ENCODE data around the gene PDE4D. TPM values are rescaled to one million over a fixed set of nuclear protein-coding genes. Genes with fewer than 3 reads are reported as not detected.

Gene PDE4D
- total RNA-seq, 1 experiment from 2014 or later: 3.3 TPM

GRCh38 chr5:59027145-59027907 is 866.2 kb downstream of the PDE4D start (continued):
- TF ChIP-seq MYBL2 (CRISPR knock-in tag; IDR thresholded peaks at IDR 0.05) (no peak), CDX4 (CRISPR knock-in tag; IDR thresholded peaks at IDR 0.05; ENCODE audit: borderline replicate concordance) (no peak), ARID4B (CRISPR knock-in tag; IDR thresholded peaks at IDR 0.05; ENCODE audit: borderline replicate concordance) (no peak)

- TF ChIP-seq ZNF281 (CRISPR knock-in tag; IDR thresholded peaks at IDR 0.05) (no peak), NFATC4 (CRISPR knock-in tag; IDR thresholded peaks at IDR 0.05) (no peak), ZNF138 (CRISPR knock-in tag; conservative IDR thresholded peaks at IDR 0.05) (no peak), TCF7 (CRISPR knock-in tag; IDR thresholded peaks at IDR 0.05; ENCODE audit: low read depth) (no peak), CREM (CRISPR knock-in tag; IDR thresholded peaks at IDR 0.05) (no peak), NR2C2 (CRISPR knock-in tag; IDR thresholded peaks at IDR 0.05) (no peak), USF1 (CRISPR knock-in tag; IDR thresholded peaks at IDR 0.05) (no peak), HMGXB4 (CRISPR knock-in tag; IDR thresholded peaks at IDR 0.05) (no peak)
- H3K27ac Mint-ChIP-seq: no peak overlapping the region
- ATAC-seq (no peak), DNase-seq (ENCODE audit: low spot score) (no peak)
- CTCF ChIA-PET: no interaction called here
- peaks cover 5% of the 10 kb centered on the region for H3K36me3 Mint-ChIP-seq
- POLR2A ChIA-PET: no interaction called here
- H3K9me3 Mint-ChIP-seq: peaks cover 8% of the 10 kb centered on the region
- no peaks in the 10 kb centered on the region for H3K27me3 Mint-ChIP-seq (ENCODE audit: low read depth)
- peaks cover 7% of the 10 kb centered on the region for H3K4me1 Mint-ChIP-seq
- no peak overlapping the region for H3K4me3 Mint-ChIP-seq
These were observed 867.8 kb downstream of the PDE4D start for GRCh38 chr5:59025734-59026133.
